DMS53 treated with DMSO at 0.1 percent for 48 hours (cell line): ENCODE measurements around the gene POT1.

Experiments
- DNase-seq: peaks from one replicate; lab custom pipeline; 2025; ENCODE audit not compliant: unreplicated experiment; lab: John Stamatoyannopoulos, UW

Gene POT1

GRCh38 chr7:124810605-124811004 lies 119.0 kb downstream of the POT1 start:
- DNase-seq: no peak

DNA sequence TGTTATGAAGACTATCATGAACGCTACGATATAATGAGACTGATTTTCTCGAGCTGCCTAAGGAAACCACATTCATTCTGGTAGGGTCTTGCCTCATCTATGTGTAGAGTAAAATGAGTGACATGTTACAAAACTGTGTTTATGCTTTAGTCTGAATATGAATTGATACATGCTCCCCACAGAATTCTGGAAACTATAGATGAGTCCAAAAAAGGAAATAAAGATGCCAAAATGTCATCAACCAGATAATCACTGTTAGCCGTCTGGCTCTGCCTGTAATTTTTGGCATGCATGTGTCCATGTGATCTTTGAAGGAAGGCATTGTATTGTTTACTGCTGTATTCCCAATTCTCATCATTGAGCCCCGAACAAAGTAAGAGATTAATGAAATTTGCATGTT lies 121.4 kb downstream of the POT1 start:
- no peak for DNase-seq

DNA sequence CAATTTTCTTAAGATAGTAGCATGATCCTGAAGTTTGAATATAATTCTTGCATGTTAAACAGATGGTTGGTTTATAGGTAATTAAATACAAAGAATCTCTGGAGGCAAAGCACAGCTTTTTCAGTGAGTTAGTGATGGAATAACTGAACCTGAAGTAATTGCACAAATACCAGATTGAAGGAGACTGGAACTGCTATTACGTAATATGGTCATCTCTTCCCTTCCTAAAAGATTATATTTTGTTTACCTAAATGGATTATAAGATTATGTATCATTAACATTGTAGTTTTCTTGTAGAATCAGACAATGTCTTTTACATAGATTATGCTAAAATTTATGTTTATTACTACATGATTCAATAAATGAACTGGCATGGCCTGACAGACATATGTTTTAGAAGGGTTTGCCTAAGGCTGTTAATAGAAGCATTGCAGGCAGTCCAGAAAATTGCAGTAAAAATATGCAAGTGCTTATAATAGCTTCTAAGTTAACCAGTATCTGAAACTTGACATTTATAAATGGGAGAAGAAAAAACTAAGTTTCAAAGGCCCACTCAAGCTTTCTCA lies 128.2 kb downstream of the POT1 start:
- no peak for DNase-seq

GRCh38 chr7:124800386-124800785 lies 129.2 kb downstream of the POT1 start:
- no peak for DNase-seq

- no peak for DNase-seq
These were observed 130.2 kb downstream of the POT1 start for GRCh38 chr7:124799448-124799847.

- peak; percentile 56 for DNase-seq
These were observed 132.9 kb downstream of the POT1 start for GRCh38 chr7:124796771-124797170.

DNA sequence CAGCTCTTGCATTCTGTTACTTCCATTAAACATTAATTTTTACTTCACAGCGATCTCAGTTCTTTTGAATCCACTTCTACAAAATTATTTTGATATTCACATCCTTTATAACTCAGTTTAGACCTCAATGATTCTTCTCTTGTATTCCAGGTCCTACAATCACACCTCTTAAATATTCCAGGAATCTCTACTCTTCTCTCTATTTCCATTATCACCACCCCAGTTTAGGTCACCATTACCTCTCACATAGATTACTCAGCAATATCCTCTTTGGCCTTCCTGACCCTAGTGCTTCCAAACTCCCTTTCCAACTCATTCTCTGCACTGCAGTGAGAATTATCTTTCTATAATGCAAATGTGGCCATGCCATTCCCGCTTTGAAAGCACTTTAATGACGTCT lies 136.9 kb downstream of the POT1 start:
- DNase-seq: no peak

DNA sequence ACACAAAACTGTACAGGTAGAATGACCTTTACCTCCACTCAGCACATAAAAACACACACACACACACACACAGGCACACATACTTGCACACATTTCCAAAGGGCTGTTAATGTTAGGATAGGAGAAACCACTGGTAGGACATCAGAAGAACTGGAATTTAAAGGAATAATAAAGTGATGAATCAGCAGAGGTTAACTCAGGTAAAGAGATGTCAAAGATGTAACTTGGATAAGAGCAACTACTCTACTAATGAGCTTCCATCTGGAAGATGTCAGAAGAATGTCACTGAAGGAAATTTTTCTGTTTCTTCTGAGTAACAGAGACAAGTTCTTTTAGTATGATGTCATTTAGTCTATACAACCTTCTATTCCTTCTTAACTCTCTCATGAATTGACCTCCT lies 137.6 kb downstream of the POT1 start:
- DNase-seq: no peak

- DNase-seq: no peak
These were observed 138.2 kb downstream of the POT1 start for GRCh38 chr7:124791426-124791825.

DNA sequence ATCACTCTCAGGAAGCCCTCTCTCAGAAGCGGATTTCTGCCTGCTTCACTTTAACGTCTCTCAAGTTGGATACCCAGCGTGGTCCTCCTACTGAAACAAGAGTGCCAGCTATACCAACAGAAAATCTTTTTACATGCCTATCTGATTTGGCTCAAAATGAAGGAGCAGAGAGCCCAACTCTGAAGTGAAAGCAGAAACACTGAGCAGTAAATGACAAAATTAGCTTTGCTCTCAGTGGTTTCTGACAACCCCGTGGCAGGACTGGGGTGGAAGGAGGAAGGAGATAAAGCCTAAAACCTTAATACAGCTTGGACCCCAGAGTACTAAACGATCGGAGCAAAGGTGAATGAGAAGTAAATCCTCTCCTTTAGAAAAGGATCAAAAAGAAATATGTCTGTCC lies 139.0 kb downstream of the POT1 start:
- no peak for DNase-seq

- DNase-seq: no peak
These were observed 143.6 kb downstream of the POT1 start for GRCh38 chr7:124785994-124786393.

GRCh38 chr7:124784879-124785818 lies 144.5 kb downstream of the POT1 start:
- peak; percentile 80 for DNase-seq

DNA sequence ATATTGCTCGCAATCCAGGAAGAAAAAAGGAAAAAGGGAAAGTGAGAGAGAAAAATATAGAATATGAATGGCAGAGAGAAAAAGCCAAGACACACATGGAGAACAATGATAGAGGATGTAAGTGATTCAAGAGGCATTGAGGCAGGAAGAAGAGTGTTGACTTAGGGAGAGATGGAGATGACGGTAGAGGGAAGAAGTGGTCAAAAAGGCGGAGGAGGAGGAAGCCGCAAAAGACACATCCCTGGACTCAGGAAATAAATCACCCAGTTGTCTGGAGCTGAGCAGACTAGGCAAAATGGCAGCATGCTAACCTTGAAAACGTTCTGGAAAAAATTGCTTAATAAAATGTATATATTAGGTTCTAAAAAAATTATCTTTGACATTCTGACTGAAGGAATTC lies 146.4 kb downstream of the POT1 start:
- DNase-seq: no peak

DNA sequence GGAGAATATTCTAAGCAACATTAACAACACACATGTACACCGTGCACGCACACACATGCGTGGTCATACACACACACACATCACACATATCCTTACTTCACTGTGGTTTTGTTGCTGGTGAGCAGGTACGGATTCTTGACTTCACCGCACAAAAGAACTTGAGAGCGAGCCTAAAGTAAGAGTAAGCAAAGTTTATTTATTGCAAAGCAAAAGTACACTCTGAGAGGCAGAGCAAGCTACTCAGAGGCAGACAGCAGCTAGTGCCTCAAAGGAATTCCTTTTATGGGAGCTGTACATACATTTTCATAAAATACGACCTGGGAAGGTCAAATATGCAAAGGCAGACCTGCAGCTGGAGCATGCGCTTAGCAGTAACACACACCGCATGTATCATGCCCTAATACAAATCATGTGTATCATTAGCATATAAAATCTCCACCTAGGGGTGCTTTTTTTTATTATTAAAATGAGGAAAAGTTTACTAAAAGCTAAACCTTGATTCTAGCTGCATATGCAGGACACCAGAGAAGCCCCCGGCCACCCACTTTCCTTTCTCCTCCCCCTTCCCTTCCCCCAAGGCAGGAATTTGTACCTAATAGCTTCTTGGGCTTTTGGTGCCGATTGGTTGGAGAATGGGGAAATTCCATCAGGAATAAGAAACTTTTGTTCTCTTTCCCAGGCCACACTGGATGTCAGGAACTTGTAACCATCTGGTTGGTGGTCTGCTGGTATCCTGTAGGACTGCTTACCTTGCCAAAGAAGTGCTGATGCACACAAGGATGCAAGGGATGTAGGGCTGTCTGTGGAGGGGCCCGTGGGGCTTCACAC lies 147.5 kb downstream of the POT1 start:
- no peak for DNase-seq

DNA sequence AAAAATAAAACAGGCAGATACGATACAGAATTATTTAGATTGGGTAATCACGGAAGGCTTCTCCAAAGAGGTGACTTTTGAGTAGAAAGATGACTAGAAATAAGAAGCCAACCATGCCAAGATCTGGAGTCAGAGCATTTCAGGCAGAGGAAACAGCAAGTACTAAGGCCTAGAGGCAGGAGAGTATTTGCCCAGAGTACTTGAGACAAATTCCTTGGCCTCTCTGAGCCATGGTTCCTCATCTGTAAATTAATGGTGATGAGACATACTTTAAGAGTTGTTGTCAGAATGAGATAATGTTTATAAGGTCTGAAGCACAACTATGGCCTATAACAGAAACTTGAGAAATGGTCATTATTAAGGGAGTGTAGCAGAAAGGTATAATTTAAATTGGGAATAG lies 148.2 kb downstream of the POT1 start:
- DNase-seq: peak; percentile 32

GRCh38 chr7:124780608-124781007 lies 149.0 kb downstream of the POT1 start:
- DNase-seq: peak; percentile 55

GRCh38 chr7:124780056-124780455 lies 149.6 kb downstream of the POT1 start:
- no peak for DNase-seq

GRCh38 chr7:124779620-124780019 lies 150.0 kb downstream of the POT1 start:
- DNase-seq: no peak

DNA sequence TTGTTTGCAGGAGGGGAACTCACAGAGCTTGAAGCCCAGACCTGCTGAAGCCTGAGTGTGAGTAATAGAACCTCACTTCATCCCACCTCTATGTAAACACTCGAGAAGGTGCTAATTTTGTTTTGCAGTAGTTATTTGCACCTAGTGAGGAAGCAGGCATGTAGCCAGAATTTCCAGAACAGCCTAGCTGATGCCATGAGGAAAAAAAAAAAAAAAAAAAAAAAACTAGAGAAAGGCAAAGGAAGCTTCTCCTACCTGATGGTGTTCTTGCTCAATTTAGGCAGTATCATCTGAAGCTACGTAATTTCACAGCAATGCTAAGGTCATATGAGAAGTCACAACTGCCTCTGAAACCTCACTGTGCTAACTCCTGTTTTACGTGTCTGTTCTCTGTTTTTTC lies 150.4 kb downstream of the POT1 start:
- DNase-seq: peak; percentile 97

GRCh38 chr7:124777268-124777667 lies 152.4 kb downstream of the POT1 start:
- DNase-seq: peak; percentile 19

DNA sequence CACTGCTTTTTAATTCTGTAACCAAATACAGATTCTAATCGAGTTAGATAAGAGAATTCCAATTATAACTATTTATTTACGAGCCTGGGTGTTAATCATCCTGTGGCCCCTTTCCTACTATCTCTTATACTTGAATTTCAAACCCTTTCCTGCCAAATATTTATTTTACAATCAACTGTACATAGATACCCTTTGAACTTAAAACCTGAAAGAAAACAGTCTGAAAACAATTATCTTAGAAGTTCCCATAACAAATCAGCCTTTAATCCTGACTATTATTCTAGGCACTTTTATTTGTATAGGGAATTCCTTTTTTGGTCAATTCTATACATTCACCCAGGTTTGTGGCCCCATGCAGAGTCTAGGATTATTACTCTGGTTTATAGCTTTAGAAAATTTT lies 153.5 kb downstream of the POT1 start:
- peak; percentile 80 for DNase-seq

DNA sequence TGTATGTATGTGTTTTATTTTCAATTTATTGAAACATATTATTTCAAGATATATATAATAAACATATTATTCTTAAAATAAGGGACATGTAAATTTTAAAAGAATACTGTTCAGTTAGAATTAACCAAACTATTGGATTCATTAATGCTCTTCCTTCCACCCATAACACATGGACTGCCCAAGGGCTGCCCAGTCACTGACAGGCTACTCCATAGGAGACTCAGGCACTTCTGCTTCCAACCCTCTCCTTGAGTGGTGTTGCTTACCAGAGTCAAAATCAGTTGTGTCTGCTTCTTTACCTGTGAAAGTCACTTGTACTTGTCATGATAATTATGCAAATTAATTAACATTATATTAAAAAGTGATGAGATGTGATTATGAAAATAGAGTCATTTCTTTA lies 154.2 kb downstream of the POT1 start:
- DNase-seq: peak; percentile 21
